ENCODE results near the gene SOX5.

The SOX5 gene

DNA sequence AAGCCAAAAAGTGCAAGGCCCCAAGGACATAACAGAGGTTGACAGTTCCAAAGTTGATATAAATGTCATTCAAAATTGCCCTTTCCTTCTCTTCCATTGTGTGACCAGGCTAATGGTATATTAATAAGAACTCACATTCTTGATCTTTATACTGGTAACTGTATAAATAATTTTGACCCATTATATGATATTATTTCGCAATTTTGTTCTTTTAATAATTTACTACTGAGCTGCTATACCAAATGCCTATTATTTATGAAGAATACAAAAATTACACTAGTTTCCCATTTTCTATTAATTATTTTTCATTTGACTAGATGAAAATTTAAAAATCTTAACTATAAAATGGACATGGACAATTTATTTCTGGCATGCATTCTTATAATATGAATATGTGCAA is 370.2 kb downstream of the SOX5 start:
- Histone ChIP-seq H3F3A (ENCODE audit: low read depth) (no peaks in the 10 kb centered on the region), H2AFZ (ENCODE audit: low read length) (no peak overlapping the region), H3K27me3 (ENCODE audit: insufficient read depth, low read length, poor library complexity, severe bottlenecking) (no peaks in the 10 kb centered on the region), H3K79me2 (ENCODE audit: insufficient read depth, low read length) (no peaks in the 10 kb centered on the region), H3K9me2 (replicated peaks; ENCODE audit: low read depth, low read length) (no peaks in the 10 kb centered on the region), H3K4me2 (ENCODE audit: low read depth, low read length, poor library complexity, severe bottlenecking) (no peak overlapping the region), H3K36me3 (ENCODE audit: insufficient read depth, low read length) (no peaks in the 10 kb centered on the region), H3K9ac (ENCODE audit: low read depth, low read length, poor library complexity, severe bottlenecking) (no peak overlapping the region), H3K4me3 (ENCODE audit: low read length, poor library complexity, severe bottlenecking) (no peak overlapping the region), H3K4me1 (ENCODE audit: insufficient read depth, low read length, poor library complexity, severe bottlenecking) (no peaks in the 10 kb centered on the region), H4K20me1 (ENCODE audit: insufficient read depth, low read length, poor library complexity, severe bottlenecking) (no peaks in the 10 kb centered on the region), H3K9me3 (ENCODE audit: insufficient read depth, low read depth, low read length) (no peaks in the 10 kb centered on the region)
- TF ChIP-seq EZH2phosphoT487 (IDR thresholded peaks at IDR 0.05; ENCODE audit: borderline replicate concordance), result no peak

DNA sequence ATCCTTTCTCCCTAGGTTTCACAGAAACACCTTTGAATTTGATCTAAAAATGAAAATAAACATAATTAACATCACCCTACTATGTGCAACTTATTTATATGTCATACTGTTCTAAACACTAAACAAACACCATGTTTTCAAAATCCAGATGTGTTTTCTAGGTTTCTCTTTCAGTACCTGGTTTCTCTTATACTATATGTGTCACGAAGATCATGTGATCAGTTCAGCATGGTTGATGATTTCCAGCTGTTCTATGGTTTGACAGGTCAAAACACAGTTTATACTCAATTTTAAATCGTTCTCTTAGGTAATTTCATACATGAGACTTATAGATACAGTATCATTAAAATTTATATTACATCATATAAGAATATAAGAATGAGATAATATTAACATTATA is 373.1 kb downstream of the SOX5 start:
- H3F3A ChIP-seq (ENCODE audit: low read depth), result no peaks in the 10 kb centered on the region
- no peak overlapping the region for H3K9ac ChIP-seq (ENCODE audit: low read depth, low read length, poor library complexity, severe bottlenecking)
- no peaks in the 10 kb centered on the region for H3K4me1 ChIP-seq (ENCODE audit: insufficient read depth, low read length, poor library complexity, severe bottlenecking)
- no peak for TF ChIP-seq EZH2phosphoT487 (IDR thresholded peaks at IDR 0.05; ENCODE audit: borderline replicate concordance)
- H3K79me2 ChIP-seq (ENCODE audit: insufficient read depth, low read length), result no peaks in the 10 kb centered on the region
- no peaks in the 10 kb centered on the region for H4K20me1 ChIP-seq (ENCODE audit: insufficient read depth, low read length, poor library complexity, severe bottlenecking)
- no peaks in the 10 kb centered on the region for H3K9me3 ChIP-seq (ENCODE audit: insufficient read depth, low read depth, low read length)
- no peak overlapping the region for H3K4me2 ChIP-seq (ENCODE audit: low read depth, low read length, poor library complexity, severe bottlenecking)
- H3K36me3 ChIP-seq (ENCODE audit: insufficient read depth, low read length), result no peaks in the 10 kb centered on the region
- H2AFZ ChIP-seq (ENCODE audit: low read length), result no peak overlapping the region
- no peak overlapping the region for H3K4me3 ChIP-seq (ENCODE audit: low read length, poor library complexity, severe bottlenecking)
- no peaks in the 10 kb centered on the region for H3K27me3 ChIP-seq (ENCODE audit: insufficient read depth, low read length, poor library complexity, severe bottlenecking)
- H3K9me2 ChIP-seq (replicated peaks; ENCODE audit: low read depth, low read length), result no peaks in the 10 kb centered on the region

DNA sequence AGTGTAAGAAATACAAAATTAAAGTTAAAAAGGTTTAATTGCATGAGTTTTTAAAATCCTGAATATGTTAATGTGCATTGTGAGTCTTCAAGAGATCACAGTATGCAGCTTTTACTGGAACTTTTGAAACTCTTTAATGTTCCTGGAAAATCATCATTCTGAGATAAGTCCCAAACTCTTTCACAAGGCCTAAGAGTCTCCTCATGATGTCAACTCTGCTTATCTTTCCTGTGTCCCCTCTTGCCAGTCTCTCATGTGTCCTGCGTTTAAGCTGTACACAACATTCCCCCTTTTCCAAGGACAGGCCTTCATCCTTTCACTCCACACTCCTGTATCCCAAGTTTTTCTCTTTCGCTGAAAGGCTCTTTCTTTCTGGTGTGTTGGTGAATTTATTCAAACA is 380.1 kb downstream of the SOX5 start:
- no peaks in the 10 kb centered on the region for H3K9me3 ChIP-seq (ENCODE audit: insufficient read depth, low read depth, low read length)
- H3K4me3 ChIP-seq (ENCODE audit: low read length, poor library complexity, severe bottlenecking), result no peak overlapping the region
- no peaks in the 10 kb centered on the region for H3F3A ChIP-seq (ENCODE audit: low read depth)
- no peaks in the 10 kb centered on the region for H3K36me3 ChIP-seq (ENCODE audit: insufficient read depth, low read length)
- no peaks in the 10 kb centered on the region for H3K4me1 ChIP-seq (ENCODE audit: insufficient read depth, low read length, poor library complexity, severe bottlenecking)
- no peaks in the 10 kb centered on the region for H3K27me3 ChIP-seq (ENCODE audit: insufficient read depth, low read length, poor library complexity, severe bottlenecking)
- no peaks in the 10 kb centered on the region for H3K9me2 ChIP-seq (replicated peaks; ENCODE audit: low read depth, low read length)
- no peak overlapping the region for H3K4me2 ChIP-seq (ENCODE audit: low read depth, low read length, poor library complexity, severe bottlenecking)
- H2AFZ ChIP-seq (ENCODE audit: low read length), result no peak overlapping the region
- TF ChIP-seq EZH2phosphoT487 (IDR thresholded peaks at IDR 0.05; ENCODE audit: borderline replicate concordance), result no peak
- TF ChIP-seq, protein P1, sequence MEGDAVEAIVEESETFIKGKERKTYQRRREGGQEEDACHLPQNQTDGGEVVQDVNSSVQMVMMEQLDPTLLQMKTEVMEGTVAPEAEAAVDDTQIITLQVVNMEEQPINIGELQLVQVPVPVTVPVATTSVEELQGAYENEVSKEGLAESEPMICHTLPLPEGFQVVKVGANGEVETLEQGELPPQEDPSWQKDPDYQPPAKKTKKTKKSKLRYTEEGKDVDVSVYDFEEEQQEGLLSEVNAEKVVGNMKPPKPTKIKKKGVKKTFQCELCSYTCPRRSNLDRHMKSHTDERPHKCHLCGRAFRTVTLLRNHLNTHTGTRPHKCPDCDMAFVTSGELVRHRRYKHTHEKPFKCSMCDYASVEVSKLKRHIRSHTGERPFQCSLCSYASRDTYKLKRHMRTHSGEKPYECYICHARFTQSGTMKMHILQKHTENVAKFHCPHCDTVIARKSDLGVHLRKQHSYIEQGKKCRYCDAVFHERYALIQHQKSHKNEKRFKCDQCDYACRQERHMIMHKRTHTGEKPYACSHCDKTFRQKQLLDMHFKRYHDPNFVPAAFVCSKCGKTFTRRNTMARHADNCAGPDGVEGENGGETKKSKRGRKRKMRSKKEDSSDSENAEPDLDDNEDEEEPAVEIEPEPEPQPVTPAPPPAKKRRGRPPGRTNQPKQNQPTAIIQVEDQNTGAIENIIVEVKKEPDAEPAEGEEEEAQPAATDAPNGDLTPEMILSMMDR (conservative IDR thresholded peaks at IDR 0.05; ENCODE audit: low read length), result no peak
- H3K79me2 ChIP-seq (ENCODE audit: insufficient read depth, low read length), result no peaks in the 10 kb centered on the region
- H3K9ac ChIP-seq (ENCODE audit: low read depth, low read length, poor library complexity, severe bottlenecking), result no peak overlapping the region
- no peaks in the 10 kb centered on the region for H4K20me1 ChIP-seq (ENCODE audit: insufficient read depth, low read length, poor library complexity, severe bottlenecking)

DNA sequence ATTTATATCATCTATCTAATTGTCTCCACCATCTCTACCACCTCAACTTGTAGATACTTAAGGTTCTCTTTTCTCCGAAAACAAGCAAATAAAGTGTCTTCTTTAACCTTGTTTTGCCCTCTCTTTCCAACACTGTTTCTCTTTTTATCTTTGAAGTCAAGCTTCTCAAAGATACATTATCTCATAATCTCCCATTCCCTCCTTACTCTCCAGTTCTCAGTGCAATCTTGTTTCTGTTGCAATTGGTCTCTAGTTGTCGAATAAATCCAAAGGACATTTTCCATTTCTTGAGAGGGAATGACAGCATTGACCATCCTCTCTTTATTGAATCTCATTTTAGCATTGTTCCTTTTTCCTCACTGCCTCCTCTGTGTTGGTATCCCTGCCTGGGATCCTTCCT is 383.3 kb downstream of the SOX5 start:
- no peak overlapping the region for H3K4me2 ChIP-seq (ENCODE audit: low read depth, low read length, poor library complexity, severe bottlenecking)
- no peak for TF ChIP-seq EZH2phosphoT487 (IDR thresholded peaks at IDR 0.05; ENCODE audit: borderline replicate concordance)
- TF ChIP-seq, protein P1 (conservative IDR thresholded peaks at IDR 0.05; ENCODE audit: low read length), result no peak
- H3K36me3 ChIP-seq (ENCODE audit: insufficient read depth, low read length), result no peaks in the 10 kb centered on the region
- no peaks in the 10 kb centered on the region for H3K79me2 ChIP-seq (ENCODE audit: insufficient read depth, low read length)
- no peaks in the 10 kb centered on the region for H3K9me2 ChIP-seq (replicated peaks; ENCODE audit: low read depth, low read length)
- H3K4me3 ChIP-seq (ENCODE audit: low read length, poor library complexity, severe bottlenecking), result no peak overlapping the region
- no peaks in the 10 kb centered on the region for H3F3A ChIP-seq (ENCODE audit: low read depth)
- H3K27me3 ChIP-seq (ENCODE audit: insufficient read depth, low read length, poor library complexity, severe bottlenecking), result no peaks in the 10 kb centered on the region
- no peak overlapping the region for H2AFZ ChIP-seq (ENCODE audit: low read length)
- no peaks in the 10 kb centered on the region for H4K20me1 ChIP-seq (ENCODE audit: insufficient read depth, low read length, poor library complexity, severe bottlenecking)
- no peaks in the 10 kb centered on the region for H3K4me1 ChIP-seq (ENCODE audit: insufficient read depth, low read length, poor library complexity, severe bottlenecking)
- H3K9me3 ChIP-seq (ENCODE audit: insufficient read depth, low read depth, low read length), result no peaks in the 10 kb centered on the region
- no peak overlapping the region for H3K9ac ChIP-seq (ENCODE audit: low read depth, low read length, poor library complexity, severe bottlenecking)
